ENCODE data around the gene UMPS.
"Not testable (repeated sequence)": the region's sequence is repeated elsewhere in the genome, so short reads cannot be mapped to it uniquely, and the experiment has no call there.

The UMPS gene

GRCh38 chr3:124707656-124708062 is 22.6 kb upstream of the UMPS start:
- DNase-seq (ENCODE audit: low read depth), result no peak

DNA sequence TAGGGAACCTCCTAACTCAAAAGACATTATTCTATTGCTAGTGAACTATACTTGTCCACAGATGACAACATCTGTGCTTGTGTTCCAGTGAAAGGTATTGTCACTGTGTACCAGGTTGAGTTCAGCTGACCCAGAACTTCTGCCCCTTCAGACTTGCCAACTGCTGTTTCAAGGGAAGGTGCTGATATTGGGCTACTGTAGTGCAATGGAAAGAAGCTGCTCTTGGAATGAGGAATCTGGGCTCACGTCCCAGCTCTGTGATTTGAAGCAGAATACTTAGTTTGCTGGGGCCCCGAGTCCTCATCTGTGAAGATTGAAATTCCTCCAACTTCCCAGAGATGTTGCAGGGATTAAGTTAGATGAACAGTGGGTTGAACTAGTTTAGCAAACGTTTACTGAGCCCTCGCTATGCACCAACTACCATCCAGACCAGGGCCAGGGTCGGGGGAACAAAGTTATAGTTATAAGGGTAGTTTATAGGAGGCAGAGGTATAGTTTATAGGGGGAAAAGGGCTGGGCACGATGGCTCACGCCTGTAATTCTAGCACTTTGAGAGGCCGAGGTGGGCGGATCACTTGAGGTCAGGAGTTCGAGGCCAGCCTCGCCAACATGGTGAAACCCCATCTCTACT is 15.9 kb upstream of the UMPS start:
- DNase-seq (ENCODE audit: low read depth), result no peak

GRCh38 chr3:124722589-124722988 is 7.7 kb upstream of the UMPS start:
- DNase-seq (ENCODE audit: low read depth), result no peak

- DNase-seq (ENCODE audit: low read depth), result no peak
Measured at GRCh38 chr3:124730941-124731297, 667 bp downstream of the UMPS start.

DNA sequence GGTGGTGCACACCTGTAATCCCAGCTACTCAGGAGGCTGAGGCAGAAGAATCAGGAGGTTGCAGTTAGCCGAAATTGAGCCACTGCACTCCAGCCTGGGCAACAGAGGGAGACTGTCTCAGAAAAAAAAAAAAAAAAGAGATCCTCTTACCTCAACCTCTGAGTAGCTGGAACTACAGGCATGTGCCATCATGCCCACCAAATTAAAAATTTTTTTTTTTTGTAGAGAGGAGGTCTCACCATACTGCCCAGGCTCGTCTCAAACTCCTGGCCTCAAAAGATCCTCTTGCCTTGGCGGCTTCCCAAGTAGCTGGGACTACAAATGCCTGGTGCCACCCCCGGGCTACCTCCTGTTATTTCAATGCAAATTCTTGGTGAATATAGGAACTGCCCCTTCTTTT is 1.5 kb downstream of the UMPS start:
- no peak for DNase-seq (ENCODE audit: low read depth)

DNA sequence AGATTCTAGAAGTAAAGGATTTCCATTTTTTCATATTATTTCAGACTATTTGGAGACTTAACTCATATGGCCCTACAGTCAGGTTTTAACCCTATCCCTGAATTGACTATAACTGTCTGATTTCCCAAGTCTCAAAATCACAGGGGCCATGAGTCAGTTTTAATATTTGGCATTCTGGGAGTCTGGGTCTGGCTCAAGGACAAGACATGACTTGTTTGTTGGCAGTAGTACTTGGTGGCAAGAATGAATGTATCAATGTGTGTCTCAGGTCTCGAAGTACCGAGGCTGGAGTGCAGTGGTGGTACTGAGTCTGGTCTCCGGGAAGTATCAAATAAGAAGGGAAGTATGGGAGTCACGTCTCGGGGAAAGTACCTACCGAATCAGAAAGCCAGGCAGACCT is 10.8 kb downstream of the UMPS start:
- DNase-seq (ENCODE audit: low read depth), result no peak

DNA sequence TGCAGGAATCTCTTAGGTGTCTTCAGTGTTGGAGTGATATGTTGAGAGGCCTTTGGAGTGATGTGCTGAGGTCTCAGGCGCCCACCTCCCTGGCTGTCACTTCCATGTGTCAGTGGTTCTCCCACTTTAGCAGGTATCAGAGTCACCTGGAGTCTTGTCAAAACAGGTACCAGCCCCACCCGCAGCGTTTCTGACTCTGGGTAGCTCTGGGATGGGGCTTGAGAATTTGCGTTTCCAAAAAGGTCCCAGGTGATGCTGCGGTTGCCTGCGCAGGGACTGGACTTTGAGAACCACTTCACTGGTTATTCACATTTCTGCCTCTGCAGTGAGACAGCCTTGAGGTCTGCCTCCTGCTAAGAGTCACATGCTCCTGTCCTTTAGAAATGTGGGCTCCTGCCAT is 15.5 kb downstream of the UMPS start:
- no peak for DNase-seq (ENCODE audit: low read depth)

- DNase-seq (ENCODE audit: low read depth), result no peak
Measured at GRCh38 chr3:124747111-124747981, 17.1 kb downstream of the UMPS start.

DNA sequence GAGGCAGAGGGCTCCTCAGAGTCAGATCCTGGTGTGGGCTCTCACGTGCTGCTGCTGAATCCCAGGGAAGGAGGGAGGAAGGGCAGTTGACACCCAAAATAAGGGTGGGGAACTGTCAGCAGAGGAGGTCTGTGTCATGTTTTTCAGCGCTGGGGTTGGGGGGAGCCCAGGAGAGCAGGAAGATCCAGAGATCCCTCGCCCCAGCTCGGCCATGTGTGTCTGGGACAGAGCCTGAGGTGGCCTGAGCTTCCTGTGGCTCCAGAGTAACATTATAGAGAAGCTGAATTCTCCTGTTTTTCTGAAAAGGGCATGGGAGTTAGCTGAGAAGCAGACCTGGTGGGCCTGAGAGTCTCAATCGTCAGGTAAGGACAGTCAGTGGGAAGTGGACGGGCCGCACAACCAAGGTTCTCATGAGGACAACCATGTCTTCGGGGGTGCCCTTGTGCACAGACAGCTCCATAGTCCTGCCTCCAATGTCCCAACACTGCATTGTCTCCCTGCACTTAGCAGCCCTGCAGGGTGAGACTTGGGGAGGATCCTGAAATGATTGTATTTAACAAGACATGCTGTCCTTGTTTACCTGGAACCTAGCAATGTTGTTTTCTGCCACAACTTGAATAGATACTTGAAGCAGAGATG is 18.4 kb downstream of the UMPS start:
- no peak for DNase-seq (ENCODE audit: low read depth)

GRCh38 chr3:124749877-124750276 is 19.6 kb downstream of the UMPS start:
- DNase-seq (ENCODE audit: low read depth), result not testable (repeated sequence)

DNA sequence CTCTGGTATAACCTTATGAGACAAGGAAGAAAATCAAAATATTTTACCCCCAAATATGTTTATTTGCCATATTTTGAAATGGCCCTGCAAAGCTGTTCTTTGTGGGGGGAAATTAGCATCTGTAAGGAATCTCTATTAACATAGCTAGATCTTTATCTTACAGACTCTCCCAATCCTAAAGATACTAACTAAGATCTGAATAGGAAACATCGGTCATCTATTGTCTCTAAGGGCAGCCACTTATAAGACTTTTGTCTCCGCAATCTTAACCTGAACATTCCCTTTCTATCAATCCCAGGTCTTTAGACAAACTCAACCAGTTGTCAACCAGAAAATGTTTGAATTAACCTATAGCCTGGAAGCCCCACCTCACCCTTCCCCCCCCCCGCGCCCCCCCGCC is 21.2 kb downstream of the UMPS start:
- no peak for DNase-seq (ENCODE audit: low read depth)

DNA sequence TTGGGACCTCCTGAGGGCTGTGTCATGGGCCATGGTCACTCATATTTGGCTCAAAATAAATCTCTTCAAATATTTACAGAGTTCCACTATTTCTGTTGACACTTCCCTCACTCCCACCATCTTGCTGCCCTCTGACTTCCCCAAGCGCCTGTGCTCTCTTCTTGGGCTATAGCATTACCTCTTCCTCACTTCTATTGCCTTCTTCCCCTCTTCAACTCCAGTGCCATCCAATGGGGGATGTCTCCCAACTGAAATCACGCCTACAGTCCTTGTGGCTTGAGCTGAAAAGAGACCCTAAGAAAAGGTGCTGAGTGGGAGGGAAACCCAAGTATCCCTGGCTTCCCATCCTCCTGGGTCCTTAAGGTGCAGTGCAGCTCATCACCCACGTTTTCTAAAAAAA is 21.8 kb downstream of the UMPS start:
- DNase-seq (ENCODE audit: low read depth), result no peak

- not testable (repeated sequence) for DNase-seq (ENCODE audit: low read depth)
Measured at GRCh38 chr3:124757926-124758325, 27.7 kb downstream of the UMPS start.

- no peak for DNase-seq (ENCODE audit: low read depth)
Measured at GRCh38 chr3:124758851-124759635, 28.8 kb downstream of the UMPS start.

DNA sequence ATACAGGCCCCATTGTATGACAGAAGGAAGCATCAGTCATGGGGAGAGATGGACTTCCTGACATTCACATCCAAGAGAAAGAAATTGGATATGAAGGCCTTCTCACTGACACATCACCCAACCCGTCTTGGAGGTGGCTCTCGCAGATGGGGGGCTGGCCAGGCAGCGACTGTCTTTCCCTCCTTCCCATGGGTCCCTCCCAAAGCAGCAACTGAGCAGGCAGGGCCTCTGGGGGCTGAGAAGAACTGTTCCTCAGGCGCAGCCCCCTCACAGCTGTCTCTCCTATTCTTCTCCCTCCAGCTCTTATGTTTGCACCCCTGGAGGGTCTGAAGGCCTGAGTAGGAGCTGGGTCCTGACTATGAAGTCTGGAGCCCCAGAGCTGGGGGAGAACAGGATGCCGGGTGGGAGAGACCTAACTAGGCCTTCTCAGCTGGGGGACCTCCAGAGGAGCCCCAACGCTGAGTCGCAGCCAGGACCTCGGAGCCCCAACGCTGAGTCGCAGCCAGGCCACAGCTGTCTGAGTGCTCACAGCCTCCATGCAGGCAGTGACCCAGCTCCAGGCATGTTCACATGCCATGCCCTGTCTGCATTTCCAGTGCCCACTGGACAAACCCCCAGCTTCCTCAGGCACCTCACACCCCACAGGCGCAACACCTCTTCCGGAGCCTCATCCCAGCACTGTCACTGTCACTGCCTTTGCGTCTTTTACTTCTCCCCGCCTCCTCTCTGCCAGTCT is 29.6 kb downstream of the UMPS start:
- DNase-seq (ENCODE audit: low read depth), result no peak

DNA sequence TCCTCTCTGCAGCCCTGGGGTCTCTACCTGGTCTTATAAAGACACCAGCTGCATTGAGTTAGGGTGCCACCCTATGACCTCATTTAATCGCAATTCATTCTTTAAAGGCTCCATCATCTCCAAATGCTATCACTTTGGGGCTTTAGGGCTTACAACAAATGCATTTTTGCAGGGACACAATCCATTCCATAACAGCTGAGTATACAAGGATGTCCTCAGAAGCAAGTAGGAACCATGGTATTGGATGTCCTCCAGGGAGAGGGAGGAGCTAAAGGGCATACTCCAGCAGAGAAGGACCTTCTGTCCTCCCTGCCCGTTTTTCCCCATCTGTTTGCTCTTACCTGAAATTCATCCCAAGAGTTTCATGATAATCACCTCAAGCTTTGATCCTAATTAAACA is 30.3 kb downstream of the UMPS start:
- DNase-seq (ENCODE audit: low read depth), result no peak

GRCh38 chr3:124761250-124761796 is 31.1 kb downstream of the UMPS start:
- DNase-seq (ENCODE audit: low read depth), result peak; percentile 70

GRCh38 chr3:124761935-124762660 is 31.8 kb downstream of the UMPS start:
- no peak for DNase-seq (ENCODE audit: low read depth)

- no peak for DNase-seq (ENCODE audit: low read depth)
Measured at GRCh38 chr3:124762661-124763011, 32.4 kb downstream of the UMPS start.

DNA sequence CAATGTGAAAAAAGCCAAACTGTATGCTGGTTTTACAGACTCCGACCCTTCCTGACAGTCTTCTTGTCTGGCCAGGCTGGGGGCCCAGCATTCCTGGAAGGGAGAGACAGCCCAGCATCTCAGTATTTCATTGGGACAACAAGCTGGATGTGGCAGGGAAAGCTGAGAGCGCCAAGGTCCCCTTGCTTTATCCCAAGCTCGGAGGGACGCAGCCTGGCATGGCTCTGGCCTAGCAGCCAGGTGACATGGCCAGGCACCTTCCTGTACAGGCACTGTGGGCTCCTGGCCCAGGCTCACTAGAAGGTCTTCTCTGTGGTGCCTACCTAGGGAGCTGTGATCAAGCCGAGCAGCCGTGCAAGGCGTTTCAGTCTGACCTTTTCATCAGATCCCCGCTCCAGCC is 33.0 kb downstream of the UMPS start:
- DNase-seq (ENCODE audit: low read depth), result no peak

Data from stimulated activated CD8-positive, alpha-beta memory T cell treated with anti-CD3 and anti-CD28 coated beads, Interleukin-12 subunit alpha, Interleukin-12 subunit beta, amount 100 ng/mL, for 1 hour (primary cell).